Skeletal muscle tissue (tissue), 4 donors: ENCODE results near the gene PRKG1. TPM values are rescaled to one million over a fixed set of nuclear protein-coding genes. Genes with fewer than 3 reads are reported as not detected.
A peak's percentile ranks its signal among the peaks of the same experiment; 100 is the strongest.

Experiments used
- H3K27ac ChIP-seq: one replicate; pipeline ENCODE4 v1.7.0; 2013; ENCODE audit warnings: mild to moderate bottlenecking, low read depth, low read length, inconsistent platforms
- H3K27me3 ChIP-seq, 3 donors: one replicate each; pipeline ENCODE4 v1.7.0; 2013; ENCODE audit warnings: low read length in 3 of 3; ENCODE audit not compliant: control insufficient read depth in 3 of 3, insufficient read depth in 3 of 3
- H3K36me3 ChIP-seq, 3 donors: one replicate each; pipeline ENCODE4 v1.7.0; 2013; ENCODE audit warnings: low read length in 3 of 3; ENCODE audit not compliant: control insufficient read depth in 3 of 3, insufficient read depth in 3 of 3
- H3K4me1 ChIP-seq, 3 donors: one replicate each; pipeline ENCODE4 v1.7.0; 2013; ENCODE audit warnings: low read length in 3 of 3, mild to moderate bottlenecking in 3 of 3; ENCODE audit not compliant: control insufficient read depth in 3 of 3, insufficient read depth in 3 of 3
- H3K4me3 ChIP-seq, 3 donors: one replicate each; pipeline ENCODE4 v1.7.0; 2013; ENCODE audit warnings: low read length in 3 of 3
- H3K9ac ChIP-seq, 3 donors: one replicate each; pipeline ENCODE4 v1.7.0; 2013; ENCODE audit warnings: low read length in 3 of 3, mild to moderate bottlenecking in 3 of 3, moderate library complexity in 2 of 3, low read depth in 1 of 3
- H3K9me3 ChIP-seq, 3 donors: one replicate each; pipeline ENCODE4 v1.7.0; 2013; ENCODE audit warnings: low read length in 3 of 3; ENCODE audit not compliant: control insufficient read depth in 3 of 3
- total RNA-seq: library from RNA; depleted of rRNA; stranded (reverse); fragments of >200 nt; gene quantifications from one replicate; pipeline ENCODE4 v1.2.3, GENCODE V29; 2014
- donor health status: Osteomylitis.

The PRKG1 gene
- total RNA-seq, 1 donor from 2014 or later, result 44.9 TPM

GRCh38 chr10:52082307-52082706, 1008.0 kb downstream of the PRKG1 start:
- Histone ChIP-seq H3K27ac (no peak overlapping the region), H3K4me1 (no peaks in the 10 kb centered on the region), H3K9me3 (no peaks in the 10 kb centered on the region), H3K4me3 (no peak overlapping the region), H3K9ac (no peak overlapping the region), H3K27me3 (no peaks in the 10 kb centered on the region), H3K36me3 (no peaks in the 10 kb centered on the region)

GRCh38 chr10:52083422-52083821, 1009.1 kb downstream of the PRKG1 start:
- no peaks in the 10 kb centered on the region for H3K27me3 ChIP-seq
- H3K27ac ChIP-seq, result no peak overlapping the region
- no peaks in the 10 kb centered on the region for H3K9me3 ChIP-seq
- no peaks in the 10 kb centered on the region for H3K4me1 ChIP-seq
- no peak overlapping the region for H3K9ac ChIP-seq
- H3K36me3 ChIP-seq, result no peaks in the 10 kb centered on the region
- H3K4me3 ChIP-seq, result no peak overlapping the region

- Histone ChIP-seq H3K36me3 (no peaks in the 10 kb centered on the region), H3K9ac (no peak overlapping the region), H3K27me3 (no peaks in the 10 kb centered on the region), H3K4me3 (no peak overlapping the region), H3K27ac (no peak overlapping the region), H3K4me1 (peaks cover 0 to 6% (median 0%) of the 10 kb centered on the region in 3 donors), H3K9me3 (no peaks in the 10 kb centered on the region)
Measured at GRCh38 chr10:52092390-52092789, 1018.1 kb downstream of the PRKG1 start.

- Histone ChIP-seq H3K4me3 (no peak overlapping the region), H3K36me3 (no peaks in the 10 kb centered on the region), H3K4me1 (peaks cover 0 to 4% (median 0%) of the 10 kb centered on the region in 3 donors), H3K27ac (no peak overlapping the region), H3K27me3 (no peaks in the 10 kb centered on the region), H3K9ac (no peak overlapping the region), H3K9me3 (no peaks in the 10 kb centered on the region)
Measured at GRCh38 chr10:52098130-52098529, 1023.8 kb downstream of the PRKG1 start.

- Histone ChIP-seq H3K27me3 (no peaks in the 10 kb centered on the region), H3K4me3 (no peak overlapping the region), H3K27ac (no peak overlapping the region), H3K9ac (no peak overlapping the region), H3K36me3 (no peaks in the 10 kb centered on the region), H3K9me3 (no peaks in the 10 kb centered on the region), H3K4me1 (peaks cover 0 to 4% (median 0%) of the 10 kb centered on the region in 3 donors)
Measured at GRCh38 chr10:52099026-52099600, 1024.8 kb downstream of the PRKG1 start.

- H3K27me3 ChIP-seq, result no peaks in the 10 kb centered on the region
- no peak overlapping the region for H3K9ac ChIP-seq
- H3K27ac ChIP-seq, result no peak overlapping the region
- no peaks in the 10 kb centered on the region for H3K36me3 ChIP-seq
- peaks cover 0 to 4% (median 0%) of the 10 kb centered on the region in 3 donors for H3K4me1 ChIP-seq
- H3K4me3 ChIP-seq, result no peak overlapping the region
- no peaks in the 10 kb centered on the region for H3K9me3 ChIP-seq
Measured at GRCh38 chr10:52100011-52100547, 1025.8 kb downstream of the PRKG1 start.

- Histone ChIP-seq H3K27me3 (no peaks in the 10 kb centered on the region), H3K4me1 (peaks cover 4 to 15% (median 15%) of the 10 kb centered on the region in 3 donors), H3K9me3 (no peaks in the 10 kb centered on the region), H3K27ac (no peak overlapping the region), H3K4me3 (no peak overlapping the region), H3K9ac (no peak overlapping the region), H3K36me3 (no peaks in the 10 kb centered on the region)
Measured at GRCh38 chr10:52105301-52105700, 1031.0 kb downstream of the PRKG1 start.

- no peaks in the 10 kb centered on the region for H3K27me3 ChIP-seq
- H3K36me3 ChIP-seq, result no peaks in the 10 kb centered on the region
- H3K4me1 ChIP-seq, result peaks cover 7 to 22% (median 14%) of the 10 kb centered on the region in 3 donors
- no peak overlapping the region for H3K4me3 ChIP-seq
- H3K9me3 ChIP-seq, result no peaks in the 10 kb centered on the region
- no peak overlapping the region for H3K9ac ChIP-seq
- no peak overlapping the region for H3K27ac ChIP-seq
Measured at GRCh38 chr10:52106011-52106410, 1031.7 kb downstream of the PRKG1 start.

- Histone ChIP-seq H3K27ac (no peak overlapping the region), H3K9ac (no peak overlapping the region)
Measured at GRCh38 chr10:52106899-52107298, 1032.6 kb downstream of the PRKG1 start.

GRCh38 chr10:52108236-52108635, 1033.9 kb downstream of the PRKG1 start:
- H3K9me3 ChIP-seq, result no peaks in the 10 kb centered on the region
- no peak overlapping the region for H3K4me3 ChIP-seq
- no peak overlapping the region for H3K9ac ChIP-seq
- H3K27ac ChIP-seq, result peak overlapping the region; percentile 38
- H3K4me1 ChIP-seq, result peaks cover 7 to 33% (median 14%) of the 10 kb centered on the region in 3 donors
- H3K36me3 ChIP-seq, result no peaks in the 10 kb centered on the region
- no peaks in the 10 kb centered on the region for H3K27me3 ChIP-seq

More at GRCh38 chr10:52106899-52107298, 1032.6 kb downstream of the PRKG1 start:
- no peaks in the 10 kb centered on the region for H3K9me3 ChIP-seq
- no peaks in the 10 kb centered on the region for H3K27me3 ChIP-seq
- H3K4me1 ChIP-seq, result peaks cover 7 to 29% (median 14%) of the 10 kb centered on the region in 3 donors
- no peaks in the 10 kb centered on the region for H3K36me3 ChIP-seq
- H3K4me3 ChIP-seq, result no peak overlapping the region
